ENCODE results near the gene KCNK10.

KCNK10 gene

DNA sequence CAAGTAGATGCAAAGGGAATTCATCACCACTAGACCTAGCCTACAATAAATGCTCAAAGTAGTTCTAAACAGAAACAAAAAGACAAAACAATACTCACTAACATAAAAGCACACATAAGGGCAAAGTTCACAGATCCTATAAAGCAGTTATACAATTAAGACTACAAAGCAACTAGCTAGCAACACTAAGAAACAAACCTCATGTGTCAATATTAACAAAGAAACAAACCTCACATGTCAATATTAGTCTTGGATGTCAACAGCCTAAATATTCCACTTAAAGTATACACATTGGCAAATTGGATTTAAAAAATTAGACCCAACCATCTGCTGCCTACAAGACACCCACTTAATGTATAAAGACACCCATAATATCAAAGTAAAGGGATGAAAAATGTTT is 152.7 kb downstream of the KCNK10 start:
- DNase-seq: no peak

DNA sequence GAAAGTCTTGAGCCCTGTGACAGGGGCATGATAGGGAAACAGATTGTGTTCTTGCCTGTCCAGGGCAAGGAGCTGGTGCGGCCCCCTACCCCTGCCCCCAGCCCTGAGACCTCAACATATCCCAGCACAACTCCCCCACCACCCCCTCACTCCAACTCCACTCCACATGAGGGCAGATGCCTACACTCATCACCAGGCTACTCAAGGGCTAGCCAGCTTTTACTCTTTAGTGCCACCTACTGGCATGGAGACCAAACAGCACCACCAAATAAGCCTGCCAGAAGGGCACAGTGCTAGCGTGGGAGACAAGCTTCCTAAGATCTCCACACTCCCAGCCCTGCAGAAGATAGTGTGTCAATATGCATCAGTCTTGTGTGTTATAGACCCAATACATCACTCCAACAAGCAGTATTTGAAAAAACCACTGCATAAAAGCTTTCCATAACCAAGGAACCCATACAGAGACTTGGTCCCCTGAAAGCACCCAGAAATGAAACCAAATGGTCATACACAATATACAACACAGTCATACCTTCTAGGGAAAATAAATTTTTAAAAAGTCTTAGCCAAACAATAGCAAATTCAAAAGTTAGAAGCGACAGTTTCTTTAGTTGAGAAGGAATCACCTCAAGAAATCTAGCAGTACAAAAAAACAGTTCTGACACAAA is 154.4 kb downstream of the KCNK10 start:
- DNase-seq: peak; percentile 67

DNA sequence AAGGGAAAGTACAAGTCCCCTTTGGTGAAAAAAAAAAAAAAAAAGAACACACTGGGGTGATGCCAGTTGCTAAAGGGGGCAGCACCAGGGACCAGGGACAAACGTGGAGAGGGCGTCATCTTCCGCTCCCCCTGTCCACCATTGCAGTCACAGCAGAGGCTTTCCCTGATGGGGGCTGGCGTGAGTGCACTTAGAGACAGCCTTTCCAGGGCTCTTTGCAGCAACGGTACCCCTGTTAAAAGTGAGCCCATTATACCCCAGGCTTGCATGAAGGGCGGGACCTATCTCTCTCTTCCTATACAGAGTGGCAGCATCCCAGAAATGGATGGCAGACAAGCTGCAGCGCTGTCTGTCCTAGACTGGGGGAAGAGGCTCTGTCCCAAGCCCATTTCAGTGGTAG is 155.0 kb downstream of the KCNK10 start:
- DNase-seq: no peak

DNA sequence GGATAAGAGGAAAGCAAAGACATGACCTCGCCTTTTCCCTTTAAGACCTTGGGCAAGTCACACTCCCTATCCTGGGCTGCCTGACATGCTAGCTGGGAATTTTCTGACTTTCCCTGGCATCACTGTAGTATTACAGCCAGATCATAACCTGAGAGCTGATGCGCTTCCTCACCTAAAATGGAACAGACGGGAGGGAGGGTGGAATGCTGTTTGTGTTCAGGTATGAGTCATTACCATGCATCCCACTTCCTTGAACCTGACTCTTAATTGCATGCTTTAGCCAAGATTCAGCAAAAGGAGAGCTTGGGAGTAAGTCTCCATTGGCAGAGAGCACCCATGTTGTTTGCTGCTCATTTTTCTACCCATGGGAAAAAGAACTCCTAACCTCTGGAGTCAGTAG is 156.5 kb downstream of the KCNK10 start:
- no peak for DNase-seq

DNA sequence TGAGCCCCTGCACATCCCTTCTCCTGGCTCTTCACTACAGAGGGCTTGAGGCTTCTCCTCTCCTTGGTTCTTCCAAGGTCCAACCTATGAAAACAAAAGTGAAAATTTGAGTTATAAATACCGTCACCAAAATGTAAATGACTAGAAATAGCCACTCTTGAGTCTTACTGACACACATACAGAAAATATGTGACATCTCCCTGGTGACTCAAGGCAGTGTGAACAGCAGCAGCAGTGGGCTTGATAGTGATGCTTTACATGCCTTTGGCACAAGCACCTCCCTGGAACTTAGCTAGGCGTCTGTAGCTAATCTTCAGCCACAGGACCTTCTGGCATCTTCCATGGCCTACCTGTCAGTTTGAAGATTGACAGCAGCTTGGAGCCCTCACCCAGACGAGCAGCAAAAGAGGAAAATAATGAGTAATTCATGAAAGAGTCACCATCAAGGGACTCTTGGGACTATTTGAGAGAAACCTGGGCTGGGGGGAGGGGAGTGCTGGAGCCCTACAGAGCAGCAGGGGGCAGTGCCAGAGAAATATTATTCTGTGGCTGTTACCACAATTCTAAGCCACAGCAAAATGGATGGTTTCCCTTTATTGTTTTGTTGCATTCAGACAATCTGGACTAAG is 158.0 kb downstream of the KCNK10 start:
- no peak for DNase-seq

DNA sequence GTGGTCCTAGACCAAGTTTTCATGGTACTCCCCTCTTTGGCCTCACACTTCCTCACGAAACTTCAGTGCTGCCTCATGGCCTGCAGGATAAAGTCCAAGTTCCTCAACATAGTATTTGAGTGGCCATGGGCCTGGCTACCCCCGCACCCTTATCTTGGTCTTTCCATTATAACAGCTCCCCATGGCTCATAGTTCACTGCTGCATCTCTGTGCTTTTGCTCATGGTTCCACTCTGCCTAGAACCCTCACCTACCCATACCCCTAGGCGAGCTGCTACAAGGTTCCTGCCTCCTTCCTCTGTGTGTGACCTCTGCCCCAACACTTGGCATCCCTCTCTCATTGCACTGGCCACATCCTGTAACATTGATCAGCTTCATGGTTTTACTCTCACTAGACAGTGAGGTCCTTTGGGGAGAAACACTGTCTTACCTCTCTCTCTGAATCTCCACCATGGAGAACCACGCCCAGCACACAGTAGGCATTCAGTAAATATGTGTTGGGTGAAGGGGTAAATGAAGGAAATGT is 159.3 kb downstream of the KCNK10 start:
- no peak for DNase-seq

DNA sequence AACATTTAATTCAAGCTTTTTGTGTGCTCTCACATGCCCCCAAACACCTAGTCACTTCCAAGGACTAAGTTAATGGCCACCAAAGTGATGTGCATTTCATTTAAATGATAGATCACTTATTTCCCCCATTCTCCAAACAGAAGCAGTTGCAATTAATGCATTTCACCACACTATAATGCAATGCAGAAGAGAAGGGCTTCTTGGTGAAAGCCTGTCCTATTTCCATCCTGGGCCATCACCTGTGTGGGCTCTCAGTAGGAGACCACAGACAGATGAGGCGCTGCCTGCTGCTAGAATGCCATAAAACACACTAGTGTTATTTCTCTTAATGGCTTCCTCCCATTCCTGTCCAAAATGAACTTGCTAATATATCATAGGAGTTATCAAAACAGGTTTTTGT is 166.9 kb downstream of the KCNK10 start:
- no peak for DNase-seq

DNA sequence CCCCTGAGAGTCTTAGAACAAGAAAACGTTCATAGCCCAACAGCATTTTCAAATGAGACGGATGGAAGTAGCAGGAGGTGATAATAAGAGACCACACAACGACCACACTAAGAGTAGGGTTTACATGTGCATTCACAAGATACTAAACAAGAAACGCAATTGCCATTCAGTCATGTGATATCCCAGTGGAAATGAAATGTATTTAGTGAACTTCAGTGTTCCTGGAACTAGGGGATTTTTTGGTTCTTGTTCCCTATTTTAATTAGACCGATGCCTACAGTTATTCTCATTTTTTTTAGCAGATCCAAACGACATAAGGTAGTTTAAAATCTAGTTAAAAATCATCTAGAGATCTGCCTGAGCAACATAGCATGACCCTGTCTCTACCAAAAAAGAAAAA is 168.1 kb downstream of the KCNK10 start:
- DNase-seq: no peak

DNA sequence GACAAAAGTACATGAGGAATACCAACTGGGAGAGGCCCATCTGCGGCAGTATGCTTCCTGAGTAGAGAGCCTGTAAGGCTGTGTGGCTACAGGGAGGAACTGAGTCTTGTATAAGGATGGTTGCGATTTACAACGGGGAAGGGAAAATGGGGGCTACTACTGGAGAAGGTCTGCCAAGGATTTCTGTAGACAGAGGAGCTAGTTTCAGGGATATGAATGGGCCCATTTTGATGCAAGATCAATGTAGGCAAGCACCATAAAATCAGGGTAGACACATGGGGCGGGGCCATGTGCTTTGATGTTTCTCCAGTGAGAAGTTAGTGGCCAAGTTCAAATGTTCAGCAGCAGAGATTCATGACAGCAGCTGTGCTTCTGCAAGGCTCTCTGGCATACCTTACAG is 168.7 kb downstream of the KCNK10 start:
- DNase-seq: no peak

DNA sequence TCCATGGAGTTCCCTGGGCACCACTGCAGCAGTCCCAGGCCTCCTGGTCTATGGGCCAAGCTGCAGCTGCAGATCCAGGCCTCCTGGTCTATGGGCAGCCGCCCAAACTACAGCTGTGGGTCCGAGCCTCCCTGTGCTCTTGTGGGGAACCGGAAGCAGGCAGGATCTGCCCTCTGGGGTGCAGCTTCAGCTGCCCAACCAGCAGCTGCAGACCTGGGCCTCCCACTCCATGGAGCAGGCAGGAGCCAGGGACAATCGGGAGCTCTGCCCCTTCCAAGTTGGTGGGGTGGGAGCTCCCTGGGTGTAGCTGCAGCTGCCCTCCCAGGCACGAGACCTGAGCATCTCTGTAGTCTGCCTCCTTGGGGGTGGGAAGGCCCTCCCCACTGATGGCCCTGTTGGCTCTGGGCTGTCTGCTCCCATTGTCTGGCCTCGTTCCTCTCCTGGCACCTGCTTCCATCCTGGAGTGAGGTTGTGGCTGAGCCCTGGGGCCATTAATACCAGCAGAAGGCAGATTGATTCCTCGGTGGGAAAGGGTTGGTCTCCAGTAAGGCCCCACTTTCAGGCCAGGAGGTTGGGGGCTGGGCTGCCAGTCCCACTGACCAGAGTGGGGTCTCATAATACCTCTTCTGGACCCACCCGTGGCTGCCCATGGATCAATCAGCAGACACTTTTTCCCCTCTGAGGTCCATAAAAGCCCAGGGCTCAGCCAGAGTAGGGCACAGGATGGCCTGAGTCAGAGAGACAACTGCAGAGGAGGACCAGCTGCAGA is 176.0 kb downstream of the KCNK10 start:
- DNase-seq: no peak

DNA sequence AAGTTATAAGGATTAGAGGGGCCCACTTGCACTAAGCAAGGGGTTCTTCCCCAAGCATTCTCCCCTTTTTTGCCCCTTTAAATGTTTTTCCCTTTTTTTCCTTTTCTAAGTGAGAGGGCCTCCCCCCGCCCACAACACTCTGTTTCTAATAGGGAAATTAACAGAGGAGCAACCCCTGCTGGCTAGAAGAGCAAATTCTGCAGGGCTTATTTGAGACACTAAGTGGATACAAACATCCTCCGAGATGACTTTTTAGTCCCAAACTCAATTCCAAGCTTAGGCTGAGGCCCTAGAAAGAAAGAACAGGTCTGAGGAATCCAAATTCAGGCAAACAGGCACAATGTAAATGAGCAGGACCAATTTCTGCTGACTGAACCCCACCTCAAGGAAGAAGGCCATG is 179.3 kb downstream of the KCNK10 start:
- no peak for DNase-seq

DNA sequence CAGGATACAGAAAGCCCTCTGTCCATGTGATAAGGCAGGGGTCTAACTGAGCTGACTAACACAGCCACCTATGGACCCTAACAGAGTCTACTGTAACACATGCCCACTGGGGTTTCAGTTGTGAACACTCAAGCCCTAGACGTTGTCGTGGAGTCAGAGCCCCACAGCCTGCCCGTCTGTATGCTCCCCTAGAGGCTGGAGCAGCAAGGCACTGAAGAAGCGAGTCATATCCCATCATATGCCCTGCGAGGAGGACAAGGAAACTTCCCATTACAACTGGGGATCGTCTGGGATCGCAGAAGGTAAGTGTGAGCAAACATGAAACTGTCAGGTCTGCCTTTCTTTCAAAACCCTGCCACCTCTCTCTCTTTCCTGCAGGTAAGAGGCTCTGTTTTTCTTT is 180.1 kb downstream of the KCNK10 start:
- DNase-seq: no peak

DNA sequence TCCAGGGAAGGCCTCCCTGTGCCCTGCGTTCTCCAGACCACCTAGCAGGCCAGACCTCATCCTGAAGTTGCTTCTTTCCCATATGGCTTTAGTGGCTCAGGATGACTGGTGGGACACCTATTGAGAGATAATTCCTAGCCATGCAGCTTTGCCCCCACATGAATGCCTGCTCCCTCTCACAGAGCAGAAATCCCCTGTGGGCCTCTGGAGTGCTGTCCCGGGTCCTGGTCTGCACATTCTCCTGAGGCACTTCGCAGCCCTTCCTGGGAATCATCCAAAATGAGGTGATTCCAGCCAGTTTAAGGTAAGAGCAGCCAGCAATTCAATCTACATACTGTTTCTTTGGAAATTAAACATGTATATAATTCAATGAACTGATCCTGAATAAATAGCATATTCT is 182.2 kb downstream of the KCNK10 start:
- DNase-seq: no peak

DNA sequence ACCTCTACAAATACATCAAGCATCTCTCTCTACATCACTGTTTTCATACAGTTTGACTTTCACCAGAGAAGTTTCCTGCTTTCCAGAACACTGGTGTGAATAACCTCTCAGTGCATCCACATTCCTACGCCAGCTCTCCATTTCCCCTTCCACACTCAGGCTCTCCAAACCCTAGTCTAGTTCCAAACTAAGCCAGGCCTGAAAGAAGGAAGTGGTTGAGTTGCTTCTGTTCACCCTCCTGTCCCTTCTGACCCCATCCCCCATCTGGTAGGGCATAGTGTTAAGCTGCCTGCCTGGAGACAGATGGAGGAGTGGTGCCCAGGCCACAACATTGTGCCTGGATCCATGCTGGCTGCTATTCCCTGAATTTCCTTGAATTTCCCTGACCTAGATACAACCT is 185.7 kb downstream of the KCNK10 start:
- no peak for DNase-seq

Measured in CD4-positive, alpha-beta T cell treated with Interleukin-4 for 4 hours (primary cell).